Activated T-helper 1 cell treated with Interleukin-2 at 50 U/mL for 16 hours (primary cell): ENCODE data around the gene TFF3.

Source experiments
- DNase-seq: peaks from one replicate; pipeline ENCODE4 v3.0.0-alpha.2; 2020; ENCODE audit warnings: low read depth

TFF3 gene, protein sequence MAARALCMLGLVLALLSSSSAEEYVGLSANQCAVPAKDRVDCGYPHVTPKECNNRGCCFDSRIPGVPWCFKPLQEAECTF

DNA sequence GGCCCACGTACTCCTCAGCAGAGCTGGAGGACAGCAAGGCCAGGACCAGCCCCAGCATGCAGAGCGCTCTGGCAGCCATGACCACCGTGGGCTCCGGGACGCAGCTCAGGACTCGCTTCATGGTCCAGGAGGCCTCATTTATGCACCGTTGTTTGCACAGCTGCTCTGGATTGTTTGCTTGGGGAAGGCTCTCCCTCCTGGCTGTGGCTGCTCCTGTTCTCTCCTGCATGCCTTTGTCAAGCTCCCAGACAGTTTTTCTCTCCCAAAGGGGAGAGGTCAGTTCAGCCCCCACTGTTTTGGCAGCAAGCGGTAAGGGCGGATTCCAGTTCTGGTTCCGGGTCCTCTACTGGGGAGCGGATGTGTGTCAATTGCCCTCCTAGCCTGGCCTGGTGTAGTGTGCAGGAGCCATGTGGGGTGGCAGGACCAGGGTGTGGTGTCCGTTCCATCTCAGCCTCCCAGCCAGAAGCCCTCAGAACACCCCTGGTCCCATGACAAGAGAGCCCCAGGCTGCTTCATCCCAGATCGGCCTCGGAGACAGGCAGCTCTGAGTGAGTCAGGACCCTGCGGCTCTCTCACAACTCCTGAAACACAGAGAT is at the start of gene TFF3:
Gene TFF3 (minus strand): TSS at position 114 of the 596 bp plus-strand sequence. CDS start 35 bp downstream, at position 79.
- no peak for DNase-seq

DNA sequence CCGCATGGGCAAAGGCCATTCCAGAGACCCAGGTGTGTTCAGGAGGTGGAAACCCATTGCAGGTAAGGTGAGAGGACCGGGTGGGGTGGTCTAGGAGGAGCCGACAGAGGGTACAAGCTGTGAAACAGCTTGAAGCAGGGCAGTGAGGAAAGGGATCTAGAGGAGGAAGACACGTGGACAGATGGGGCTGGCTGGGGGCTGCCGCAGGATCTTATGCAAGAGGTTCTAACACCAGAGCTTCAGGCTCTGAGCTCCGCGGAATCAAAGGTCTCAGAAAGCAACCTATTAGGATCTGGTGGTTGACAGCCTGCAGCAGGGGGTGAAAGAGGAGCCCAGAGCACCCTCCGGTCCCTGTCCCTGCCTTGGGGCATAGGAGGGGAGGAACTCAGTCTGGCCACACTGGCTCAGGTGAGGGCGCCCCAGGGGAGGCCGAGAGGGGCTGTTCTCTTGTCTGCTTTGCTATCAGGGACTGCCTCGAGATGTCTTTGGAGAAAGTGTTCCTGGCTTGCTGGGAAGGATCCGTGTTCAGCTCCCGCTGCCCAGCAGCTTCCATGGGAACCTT is 49.2 kb upstream of the TFF3 start:
- DNase-seq = no peak

DNA sequence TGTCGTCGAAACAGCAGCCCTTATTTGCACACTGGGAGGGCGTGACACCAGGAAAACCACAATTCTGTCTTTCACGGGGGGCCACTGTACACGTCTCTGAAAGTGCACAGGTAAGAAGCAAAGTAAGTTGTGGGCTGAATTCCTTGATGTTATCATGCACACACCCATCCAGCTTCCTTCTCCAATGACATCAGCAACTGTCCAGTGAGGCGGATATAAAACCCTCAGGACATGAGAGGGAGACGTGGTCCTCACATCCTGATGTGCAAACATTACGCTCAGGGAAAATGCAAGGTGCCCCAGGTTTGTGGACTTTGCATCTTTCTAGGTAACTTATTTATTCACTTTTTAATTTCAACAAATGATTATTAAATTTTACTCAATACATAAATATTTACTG is 48.1 kb upstream of the TFF3 start:
- DNase-seq = no peak

DNA sequence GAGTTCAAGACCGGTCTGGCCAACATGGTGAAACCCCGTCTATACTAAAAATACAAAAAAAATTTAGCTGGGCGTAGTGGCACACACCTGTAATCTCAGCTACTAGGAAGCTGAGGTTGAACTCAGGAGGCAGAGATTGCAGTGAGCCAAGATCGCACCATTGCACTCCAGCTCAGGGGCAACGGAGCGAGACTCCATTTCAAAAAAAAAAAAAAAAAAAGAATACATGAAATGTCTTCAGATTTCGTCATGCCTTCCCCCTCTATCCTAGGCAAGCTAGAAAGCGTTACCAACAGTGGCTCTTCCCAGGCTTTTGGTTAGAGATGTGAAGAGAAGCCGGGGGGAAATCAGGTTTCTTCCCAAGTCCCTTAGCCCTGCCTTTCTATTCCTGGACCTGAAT is 47.5 kb upstream of the TFF3 start:
- no peak for DNase-seq

DNA sequence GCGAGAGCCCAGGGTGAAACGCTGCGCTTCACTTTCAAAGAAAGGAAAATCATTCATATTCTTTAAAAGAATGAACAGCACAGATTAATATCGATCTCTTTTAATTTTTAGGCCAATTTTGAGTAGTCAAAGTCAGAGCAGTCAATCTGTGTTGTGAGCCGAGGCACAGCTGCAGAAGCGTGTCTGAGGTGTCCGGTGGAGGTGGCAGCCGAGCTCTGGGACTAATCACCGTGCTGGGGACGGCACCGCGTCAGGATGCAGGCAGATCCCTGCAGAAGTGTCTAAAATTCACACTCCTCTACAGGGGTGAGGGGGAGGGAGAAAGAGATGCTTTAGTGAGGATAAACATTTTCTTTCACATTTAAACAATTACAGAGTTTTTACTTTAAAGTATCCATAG is 47.0 kb upstream of the TFF3 start:
- no peak for DNase-seq

DNA sequence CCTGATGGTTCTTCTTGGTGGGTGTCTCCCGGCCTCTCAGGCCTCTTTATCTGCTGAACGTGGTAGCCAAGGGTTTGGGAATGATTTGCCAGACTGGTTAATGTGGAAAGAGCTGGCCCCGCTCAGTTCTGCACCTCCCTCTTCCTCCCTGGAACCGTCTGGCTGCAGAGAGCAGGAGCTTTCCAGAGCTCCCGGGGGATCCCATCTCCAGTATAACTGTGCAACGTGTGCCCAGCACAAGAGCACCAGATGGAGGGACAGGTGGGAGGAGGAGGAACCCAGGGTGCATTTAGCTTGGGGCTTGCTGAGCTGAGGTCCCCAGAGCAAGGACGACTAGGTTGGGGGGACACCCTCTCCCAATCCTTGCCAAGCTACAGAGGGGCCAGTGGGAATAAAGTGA is 46.1 kb upstream of the TFF3 start:
- no peak for DNase-seq

DNA sequence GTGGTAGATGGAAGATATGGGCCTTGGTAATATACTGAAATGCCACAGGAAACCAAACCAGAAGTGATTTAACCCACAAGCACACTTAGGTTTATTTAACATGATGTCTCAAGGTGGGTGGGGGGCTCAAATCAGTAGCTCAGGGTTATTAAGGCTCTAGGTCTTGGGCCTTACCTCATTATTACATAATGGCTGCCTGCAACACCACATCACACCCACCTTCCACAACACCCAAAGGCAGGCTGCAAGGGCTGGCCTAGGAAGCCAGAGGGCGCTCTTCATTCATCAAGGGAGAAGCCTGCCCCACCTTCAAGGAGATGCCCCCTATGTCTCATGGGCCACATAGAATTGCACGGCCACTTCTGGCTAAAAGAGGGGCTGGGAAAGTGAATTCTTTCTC is 45.1 kb upstream of the TFF3 start:
- no peak for DNase-seq

DNA sequence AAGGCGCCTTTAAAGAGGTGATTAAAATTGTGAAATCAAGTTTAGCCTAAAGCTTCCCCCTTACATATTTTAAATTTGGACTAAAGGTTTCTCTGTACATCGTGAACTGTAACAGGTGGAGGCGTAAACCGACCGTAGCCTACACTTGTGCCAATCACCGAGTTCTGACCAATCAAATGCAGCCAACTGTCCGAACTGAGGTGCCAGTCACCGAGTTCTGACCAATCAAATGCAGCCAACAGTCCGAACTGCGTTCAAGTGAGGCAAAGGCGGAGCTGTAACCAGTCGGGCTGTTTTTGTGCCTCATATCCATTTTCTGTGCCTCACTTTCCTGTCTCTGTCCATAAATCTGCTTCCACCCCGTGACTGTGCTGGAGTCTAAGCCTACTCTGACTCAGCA is 43.7 kb upstream of the TFF3 start:
- no peak for DNase-seq

DNA sequence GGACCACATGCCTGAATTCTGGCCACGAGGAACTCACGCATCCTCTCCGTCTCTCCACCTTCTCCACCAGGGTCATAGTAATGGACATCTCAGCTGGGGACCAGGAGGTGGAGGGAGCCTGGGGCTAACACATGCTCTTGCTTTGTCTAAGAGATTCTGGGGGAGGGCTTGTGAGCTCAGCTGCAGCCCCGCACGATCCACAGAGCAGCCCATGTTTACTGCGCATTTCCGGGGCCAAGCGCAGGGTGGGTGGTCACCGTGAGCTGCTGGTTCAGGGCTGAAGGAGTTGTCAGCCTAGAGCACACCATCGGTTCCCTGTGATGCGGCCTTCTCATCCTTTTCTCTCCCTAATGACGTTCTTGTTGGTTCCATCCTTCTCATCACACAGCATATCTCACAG is 43.1 kb upstream of the TFF3 start:
- DNase-seq = no peak

DNA sequence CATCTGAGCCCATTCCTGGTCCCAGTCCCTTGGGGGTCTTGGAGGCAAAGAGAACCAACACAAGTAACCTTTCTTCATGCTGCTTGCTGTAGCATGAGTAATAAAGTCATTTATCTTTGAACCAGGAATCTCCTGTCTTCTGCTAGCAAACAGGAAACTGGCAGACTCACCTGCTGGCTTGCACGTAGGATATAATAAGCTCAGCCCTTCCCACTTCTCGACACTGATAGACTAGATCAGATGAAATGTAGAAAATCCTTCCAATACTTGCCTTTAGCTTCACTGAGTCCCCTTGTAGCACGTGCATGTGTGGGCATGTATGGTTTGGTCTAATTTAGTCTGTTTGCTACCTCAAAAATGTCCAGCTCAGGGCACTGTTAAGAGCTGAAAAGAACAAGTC is 42.1 kb upstream of the TFF3 start:
- DNase-seq = no peak

DNA sequence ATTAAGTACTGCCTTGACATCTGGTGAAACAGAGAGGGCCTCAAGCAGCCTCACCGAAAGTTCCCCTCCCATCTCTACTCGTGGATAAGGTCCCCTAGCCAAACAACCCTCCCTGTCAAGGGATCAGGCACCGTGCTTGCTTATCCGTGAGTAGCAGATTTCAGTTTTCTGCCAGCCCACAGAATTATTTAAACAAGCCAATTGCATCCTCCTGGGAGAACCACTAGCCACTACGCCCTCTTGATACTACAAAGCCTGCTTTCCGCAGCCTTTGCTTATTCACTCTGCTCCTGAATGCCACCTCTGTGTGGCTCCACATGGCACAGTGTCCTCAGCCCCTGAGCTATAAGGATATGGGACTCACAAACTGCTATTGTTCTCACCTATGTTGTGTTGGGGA is 41.4 kb upstream of the TFF3 start:
- DNase-seq = no peak

DNA sequence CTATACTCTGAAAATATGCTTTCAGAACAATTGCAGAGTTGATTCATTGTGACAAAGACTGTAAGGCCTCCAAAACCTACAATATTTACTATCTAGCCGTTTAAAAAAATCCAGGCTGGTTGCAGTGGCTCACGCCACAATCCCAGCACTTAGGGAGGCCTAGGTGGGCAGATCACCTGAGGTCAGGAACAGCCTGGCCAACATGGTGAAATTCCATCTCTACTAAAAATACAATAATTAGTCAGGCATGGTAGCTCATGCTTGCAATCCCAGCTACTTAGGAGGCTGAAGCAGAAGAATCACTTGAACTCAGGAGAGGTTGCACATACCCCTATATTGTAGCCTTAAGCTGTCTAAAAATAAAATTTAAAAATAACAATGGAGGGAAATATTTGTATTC is 40.8 kb upstream of the TFF3 start:
- no peak for DNase-seq

DNA sequence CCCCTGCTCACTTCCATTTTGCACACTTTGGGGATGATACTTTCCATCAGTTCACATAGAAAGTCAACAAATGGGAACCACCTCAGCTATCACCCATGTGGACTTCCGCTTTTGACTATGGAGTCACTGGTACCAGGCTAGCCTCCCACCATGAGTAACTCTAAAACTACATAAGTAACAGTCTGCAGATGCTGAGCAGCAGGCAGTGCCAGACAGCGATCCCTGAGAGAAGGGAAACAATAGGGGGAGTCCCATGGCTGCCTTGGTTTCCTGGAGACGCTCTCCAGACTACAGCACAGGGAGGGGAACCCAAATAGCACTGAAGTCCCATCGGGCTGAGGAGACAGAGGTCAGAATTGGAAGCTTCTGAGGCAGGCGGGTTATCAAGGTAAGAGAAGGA is 38.4 kb upstream of the TFF3 start:
- no peak for DNase-seq

DNA sequence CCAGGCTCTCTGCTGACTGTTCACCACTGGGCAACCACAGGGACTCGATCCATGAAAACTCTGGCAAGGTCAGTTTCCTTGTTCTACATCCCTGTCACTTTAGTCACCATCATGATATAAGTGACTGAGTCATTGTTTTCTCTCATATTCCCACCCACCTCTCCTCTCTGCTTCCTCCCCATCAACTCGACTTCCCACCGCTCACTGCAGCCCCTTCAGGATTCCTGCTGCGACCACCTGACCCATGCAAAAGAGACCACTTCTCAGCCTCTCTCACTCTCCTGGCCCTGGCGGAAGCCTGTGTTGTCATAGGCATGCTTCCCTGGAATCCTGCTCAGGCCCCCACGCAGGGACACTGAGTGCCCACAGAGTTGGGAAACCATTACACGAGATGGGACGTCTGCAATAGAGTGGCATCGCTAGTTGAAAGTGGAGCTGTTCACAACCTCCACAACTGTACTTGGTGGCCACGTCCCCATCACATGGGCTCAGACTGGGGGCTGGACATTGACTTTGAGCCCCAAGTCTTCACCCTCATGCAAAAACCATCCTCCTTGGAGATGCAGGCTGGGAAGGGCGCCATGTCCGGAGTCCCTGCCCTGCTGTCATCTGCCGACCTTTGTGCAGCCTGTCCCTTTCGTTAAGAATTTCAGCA is 37.4 kb upstream of the TFF3 start:
- DNase-seq = no peak

DNA sequence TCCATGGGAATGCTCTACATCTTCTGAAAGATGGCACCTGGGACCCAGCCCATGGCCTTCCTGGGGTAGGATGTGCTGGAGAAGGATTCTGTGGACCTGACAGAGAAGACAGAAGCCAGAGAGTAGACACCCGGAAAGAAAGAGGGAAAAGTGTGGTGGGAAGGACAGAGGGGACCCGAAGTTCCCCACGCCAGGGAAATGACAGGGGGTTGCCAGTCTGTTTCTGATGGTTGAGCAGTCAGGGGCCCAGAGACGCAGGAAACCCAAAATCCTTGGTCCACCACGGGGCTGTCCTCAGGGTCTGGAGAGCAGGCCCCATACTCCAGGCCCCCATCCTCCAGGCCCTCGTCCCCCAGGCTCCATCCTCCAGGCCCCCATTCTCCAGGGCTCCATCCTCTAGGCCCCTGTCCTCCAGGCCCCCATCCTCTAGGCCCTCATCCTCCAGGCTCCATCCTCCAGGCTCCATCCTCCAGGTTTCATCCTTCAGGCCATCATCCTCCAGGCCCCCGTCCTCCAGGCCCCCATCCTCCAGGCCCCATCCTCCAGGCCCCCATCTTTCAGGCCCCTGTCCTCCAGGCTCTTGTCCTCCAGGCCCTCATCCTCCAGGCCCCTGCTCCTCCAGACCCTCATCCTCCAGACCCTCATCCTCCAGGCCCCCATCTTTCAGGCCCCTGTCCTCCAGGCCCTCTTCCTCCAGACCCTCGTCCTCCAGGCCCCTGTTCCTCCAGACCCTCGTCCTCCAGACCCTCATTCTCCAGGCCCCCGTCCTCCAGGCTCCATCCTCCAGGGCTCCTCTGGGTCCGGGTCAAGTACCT is 36.6 kb upstream of the TFF3 start:
- DNase-seq = no peak

DNA sequence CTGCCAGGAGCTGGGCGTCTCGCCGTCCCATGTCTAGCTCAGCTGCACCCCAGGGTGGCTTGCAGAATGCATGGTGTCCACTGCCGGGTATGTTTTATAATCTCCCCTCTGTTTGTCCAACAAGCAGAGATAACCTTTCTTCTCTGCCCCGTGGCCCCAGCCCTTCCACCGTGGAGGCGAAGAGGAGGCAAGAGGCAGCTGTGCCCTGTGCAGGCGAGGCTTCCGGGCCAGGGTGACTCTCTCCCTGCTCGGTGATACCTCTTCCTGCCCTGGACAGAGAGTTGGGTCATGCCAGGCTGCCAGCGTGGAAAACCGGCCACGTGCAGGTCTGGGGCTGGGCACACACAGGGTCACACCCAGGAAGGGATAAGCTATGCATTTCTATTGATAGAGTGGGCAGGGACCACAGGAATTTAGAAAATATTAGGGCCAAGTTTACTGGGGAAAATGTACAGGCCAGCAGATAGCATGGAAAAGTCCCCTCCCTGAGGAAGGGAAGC is 35.8 kb upstream of the TFF3 start, which contains the start of gene TFF2:
Gene TFF2 (minus strand): TSS at position 68 of the 500 bp plus-strand sequence. CDS start 37 bp downstream, at position 31.
- DNase-seq = no peak

DNA sequence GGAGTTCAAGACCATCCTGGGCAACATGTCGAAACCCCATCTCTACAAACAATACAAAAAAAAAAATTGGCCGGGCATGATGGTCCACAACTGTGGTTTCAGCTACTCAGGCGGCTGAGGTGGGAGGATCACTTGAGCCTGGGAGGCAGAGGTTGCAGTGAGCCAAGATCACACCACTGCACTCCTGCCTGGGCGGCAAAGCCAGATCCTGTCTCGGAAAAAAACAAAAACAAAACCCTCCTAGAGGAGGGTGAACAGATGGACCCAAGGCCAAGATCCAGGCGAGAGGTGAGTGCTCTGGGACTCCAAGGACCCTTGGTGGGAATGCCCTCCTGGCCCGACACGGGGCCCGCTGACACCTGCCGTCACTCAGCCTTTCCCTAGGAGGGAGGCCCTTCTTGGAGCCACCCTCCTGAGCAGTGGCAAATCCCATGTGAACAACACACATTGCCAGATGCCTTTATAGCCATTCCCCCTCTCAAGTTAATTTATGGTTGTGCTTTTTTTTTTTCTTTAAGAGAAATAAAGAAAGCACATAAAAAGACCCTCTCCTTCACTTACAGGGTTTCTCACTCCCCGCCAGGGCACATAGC is 35.2 kb upstream of the TFF3 start:
- no peak for DNase-seq

DNA sequence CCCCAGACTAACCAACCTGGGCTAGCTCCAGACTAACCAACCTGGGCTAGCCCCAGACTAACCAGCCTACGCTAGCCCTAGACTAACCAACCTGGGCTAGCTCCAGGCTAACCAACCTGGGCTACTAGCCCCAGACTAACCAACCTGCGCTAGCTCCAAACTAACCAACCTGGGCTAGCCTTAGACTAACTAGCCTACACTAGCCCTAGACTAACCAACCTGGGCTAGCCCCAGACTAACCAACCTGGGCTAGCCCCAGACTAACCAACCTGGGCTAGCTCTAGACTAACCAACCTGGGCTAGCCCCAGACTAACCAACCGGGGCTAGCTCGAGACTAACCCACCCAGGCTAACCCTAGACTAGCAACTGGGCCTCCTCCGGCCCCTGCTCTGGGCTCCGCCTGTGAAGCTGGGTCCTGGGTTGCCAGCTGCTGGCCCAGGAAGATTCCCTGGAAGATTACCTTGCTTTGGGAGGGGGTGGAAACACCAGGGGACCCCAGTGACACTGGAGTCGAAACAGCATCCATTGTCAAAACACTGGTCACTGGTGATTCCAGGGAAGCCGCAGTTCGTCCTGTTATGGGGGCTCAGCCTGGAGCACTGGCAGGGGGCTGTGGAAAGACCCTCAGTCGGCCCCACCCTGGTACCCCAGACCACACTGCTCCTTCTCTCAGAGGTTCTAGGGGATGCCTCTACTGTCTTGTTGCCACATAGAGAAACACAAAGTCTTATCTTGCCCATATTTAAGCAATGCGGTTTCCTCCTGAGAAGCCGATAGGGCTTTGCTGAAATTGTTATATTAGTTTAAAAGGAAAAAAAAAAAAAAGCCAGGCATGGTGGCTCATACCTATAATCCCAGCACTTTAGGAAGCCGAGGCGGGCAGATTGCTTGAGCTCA is 34.5 kb upstream of the TFF3 start:
- DNase-seq = no peak

DNA sequence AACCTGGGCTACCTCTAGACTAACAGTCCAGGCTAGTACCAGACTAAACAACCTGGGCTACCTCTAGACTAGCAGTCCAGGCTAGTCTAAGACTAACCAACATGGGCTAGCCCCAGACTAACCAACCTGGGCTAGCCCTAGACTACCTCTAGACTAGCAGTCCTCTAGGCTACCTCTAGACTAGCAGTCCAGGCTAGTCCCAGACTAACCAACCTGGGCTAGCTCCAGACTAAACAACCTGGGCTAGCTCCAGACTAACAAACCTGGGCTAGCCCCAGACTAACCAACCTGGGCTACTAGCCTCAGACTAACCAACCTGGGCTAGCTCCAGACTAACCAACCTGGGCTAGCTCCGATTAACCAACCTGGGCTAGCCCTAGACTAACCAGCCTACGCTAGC is 33.6 kb upstream of the TFF3 start:
- DNase-seq = no peak

DNA sequence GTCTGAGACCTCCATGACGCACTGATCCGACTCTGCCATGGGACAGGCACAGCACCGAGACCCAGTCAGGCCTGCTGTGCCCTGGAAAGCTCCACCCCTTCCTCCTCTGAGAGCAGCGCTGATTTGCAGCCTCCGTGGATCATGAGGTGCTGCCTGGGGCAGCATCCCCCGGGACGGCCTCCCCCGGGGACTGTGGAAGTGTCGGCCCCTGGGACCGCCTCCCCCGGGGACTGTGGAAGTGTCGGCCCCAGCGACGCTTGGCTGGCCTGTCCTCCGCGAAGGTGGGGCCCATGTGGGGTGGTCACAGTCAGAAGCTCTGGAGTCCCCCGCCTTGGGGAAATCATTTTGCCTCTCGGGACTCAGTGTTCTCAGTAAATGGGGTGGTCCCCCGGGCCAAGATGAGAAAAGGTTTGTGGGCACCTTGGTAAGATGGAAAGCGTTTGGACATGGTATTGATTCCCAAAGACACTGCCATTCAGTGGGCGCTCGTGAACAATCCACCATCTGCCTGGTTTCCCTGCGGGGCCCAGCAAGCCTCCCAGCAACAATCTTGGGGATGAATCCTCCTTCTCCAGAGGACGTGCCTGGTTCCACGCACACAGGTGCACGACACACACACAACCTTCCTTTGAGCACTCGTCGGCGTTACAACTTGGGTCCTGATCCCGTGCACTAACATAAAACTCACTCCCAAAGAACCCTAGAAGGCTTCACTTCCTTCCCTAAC is 32.6 kb upstream of the TFF3 start:
- no peak for DNase-seq
